HepG2 (cell line): Measurements from ENCODE around the gene MAS1L. TPM values are rescaled to one million over a fixed set of nuclear protein-coding genes. Genes with fewer than 3 reads are reported as not detected.

Experiments used
- ATAC-seq: fragments of 200-7000 bp; cut with Tn5 transposase; 3 replicates; pipeline ENCODE4 v1.9.1; 2020; ENCODE audit warnings: mild to moderate bottlenecking, moderate library complexity
- BruUV-seq: library from RNA; stranded (reverse); fragments of 400-500 nt; replicated peaks from 2 replicates; lab custom pipeline; 2021; lab: Mats Ljungman, UMichigan
- CTCF ChIA-PET: fragments of 300-600 bp; formaldehyde crosslinking; extraction: SDS; loops from one replicate; lab custom pipeline; 2021; ENCODE audit warnings: low total read pairs, inconsistent platforms, low intra/inter-chr PET ratio; lab: Yijun Ruan, JAX
- POLR2A ChIA-PET: fragments of 350-600 bp; sonication (Branson Sonifier 250); formaldehyde crosslinking; loops from one replicate; lab custom pipeline; 2020; ENCODE audit warnings: antibody characterized with exemption, inconsistent platforms; lab: Yijun Ruan, JAX
- DNase-seq: peaks from one replicate; pipeline ENCODE4 v3.0.0-alpha.2; 2015; ENCODE audit warnings: low spot score
- FAIRE-seq: peaks from 3 replicates; lab custom pipeline; 2011; peaks lifted over from hg19 to GRCh38; lab: Jason Lieb, UNC
- H2AFZ ChIP-seq: one replicate; pipeline ENCODE4 v1.6.1; 2011; ENCODE audit warnings: low read length, inconsistent platforms
- H3K27ac ChIP-seq: fragments of 300-600 bp; 3 replicates; pipeline ENCODE4 v1.8.0; 2011; ENCODE audit warnings: mixed run types, mild to moderate bottlenecking, mixed read lengths, low read length, inconsistent platforms; ENCODE audit not compliant: insufficient read depth; ENCODE audit errors: extremely low read length
- H3K27me3 ChIP-seq, 2 experiments: fragments of 200-600 bp in 1 of 2; 2 replicates in 1 of 2; 3 replicates in 1 of 2; pipeline versions ENCODE4 v1.6.0 to v1.8.0; 2011; ENCODE audit warnings: low read length in 2 of 2, mild to moderate bottlenecking in 2 of 2, moderate library complexity in 2 of 2, inconsistent platforms in 1 of 2; ENCODE audit not compliant: insufficient read depth in 2 of 2, control insufficient read depth in 1 of 2
- H3K36me3 ChIP-seq, 2 experiments: fragments of 200-600 bp in 1 of 2; replicated peaks in 1 of 2; 2 replicates in 1 of 2; 3 replicates in 1 of 2; pipeline versions ENCODE4 v1.5.1 to v1.8.0; 2011; ENCODE audit warnings: low read length in 2 of 2, inconsistent platforms in 1 of 2; ENCODE audit not compliant: insufficient read depth in 2 of 2, control insufficient read depth in 1 of 2
- H3K4me1 ChIP-seq: 2 replicates; pipeline ENCODE4 v1.5.1; 2012; ENCODE audit warnings: low read length, inconsistent platforms; ENCODE audit not compliant: insufficient read depth
- H3K4me2 ChIP-seq: 2 replicates; pipeline ENCODE4 v1.6.0; 2011; ENCODE audit warnings: low read depth, low read length, inconsistent platforms
- H3K4me3 ChIP-seq, 3 experiments: fragments of 200-600 bp in 1 of 3; sonication (generic), shearing (Covaris generic) in 1 of 3; replicated peaks in 1 of 3; 2 replicates each; pipeline ENCODE4 v1.5.1; 2011 to 2016; ENCODE audit warnings: low read length in 3 of 3, inconsistent platforms in 2 of 3, low read depth in 2 of 3, mild to moderate bottlenecking in 2 of 3, control low read depth in 1 of 3, mixed read lengths in 1 of 3; ENCODE audit not compliant: insufficient read depth in 1 of 3
- H3K79me2 ChIP-seq: one replicate; pipeline ENCODE4 v1.6.1; 2011; ENCODE audit warnings: low read length, inconsistent platforms; ENCODE audit not compliant: insufficient read depth
- H3K9ac ChIP-seq: 2 replicates; pipeline ENCODE4 v1.6.0; 2011; ENCODE audit warnings: mild to moderate bottlenecking, low read depth, low read length, inconsistent platforms; ENCODE audit not compliant: insufficient read depth
- H3K9me3 ChIP-seq: 2 replicates; pipeline ENCODE4 v1.5.1; 2012; ENCODE audit warnings: mild to moderate bottlenecking, low read length
- H4K20me1 ChIP-seq: 2 replicates; pipeline ENCODE4 v1.6.0; 2011; ENCODE audit warnings: inconsistent platforms, mild to moderate bottlenecking, low read length, moderate library complexity; ENCODE audit not compliant: insufficient read depth
- CEBPB ChIP-seq: IDR thresholded peaks from 2 replicates; pipeline ENCODE4 v1.6.1; 2011; ENCODE audit warnings: low read depth, low read length, improper control_type of control experiment, borderline replicate concordance
- CENPX ChIP-seq: sonication (generic); formaldehyde crosslinking; IDR thresholded peaks from 2 replicates; pipeline ENCODE4 v1.9.0; 2021; ENCODE audit warnings: mild to moderate bottlenecking, missing genetic modification reagents, moderate library complexity
- E2F2 ChIP-seq: sonication (generic); formaldehyde crosslinking; IDR thresholded peaks from 2 replicates; pipeline ENCODE4 v1.4.0; 2020; ENCODE audit warnings: missing genetic modification reagents, borderline replicate concordance
- FIP1L1 ChIP-seq: fragments of 200-400 bp; formaldehyde crosslinking; IDR thresholded peaks from 2 replicates; pipeline ENCODE4 v1.6.1; 2018; ENCODE audit warnings: low read depth, mild to moderate bottlenecking, low read length, moderate library complexity, borderline replicate concordance; ENCODE audit not compliant: insufficient read depth
- MAFK ChIP-seq, 2 experiments: IDR thresholded peaks in 1 of 2; conservative IDR thresholded peaks in 1 of 2; 2 replicates each; pipeline ENCODE4 v1.6.1; 2011; ENCODE audit warnings: improper control_type of control experiment in 2 of 2, low read length in 2 of 2
- NR2F6 ChIP-seq, 2 experiments: IDR thresholded peaks; 2 replicates each; pipeline ENCODE4 v1.6.1; 2016; ENCODE audit warnings: antibody characterized with exemption in 1 of 2, mild to moderate bottlenecking in 1 of 2
- PAWR ChIP-seq: sonication (generic); formaldehyde crosslinking; IDR thresholded peaks from 2 replicates; pipeline ENCODE4 v1.4.0; 2020; ENCODE audit warnings: missing genetic modification reagents, mild to moderate bottlenecking, borderline replicate concordance
- PHB2 ChIP-seq: fragments of 450-650 bp; IDR thresholded peaks from 2 replicates; pipeline ENCODE4 v1.6.1; 2018; ENCODE audit not compliant: partially characterized antibody
- STAG1 ChIP-seq: sonication (generic); formaldehyde crosslinking; IDR thresholded peaks from 2 replicates; pipeline ENCODE4 v1.4.0; 2020; ENCODE audit warnings: missing genetic modification reagents
- ZBTB2 ChIP-seq: sonication (generic); formaldehyde crosslinking; IDR thresholded peaks from 2 replicates; pipeline ENCODE4 v1.8.0; 2022; ENCODE audit warnings: low read depth, missing genetic modification reagents
- ZNF253 ChIP-seq: sonication (generic); formaldehyde crosslinking; IDR thresholded peaks from 2 replicates; pipeline ENCODE4 v1.8.0; 2022; ENCODE audit warnings: mild to moderate bottlenecking, missing genetic modification reagents, borderline replicate concordance
- ZNF34 ChIP-seq: sonication (generic); formaldehyde crosslinking; IDR thresholded peaks from 2 replicates; pipeline ENCODE4 v1.4.0; 2020; ENCODE audit warnings: mild to moderate bottlenecking, missing genetic modification reagents, borderline replicate concordance
- ZNF75D ChIP-seq: sonication (generic); formaldehyde crosslinking; IDR thresholded peaks from 2 replicates; pipeline ENCODE4 v1.8.1; 2023; ENCODE audit warnings: missing genetic modification reagents, mild to moderate bottlenecking, borderline replicate concordance
- ZNF816 ChIP-seq: sonication (generic); formaldehyde crosslinking; IDR thresholded peaks from 2 replicates; pipeline ENCODE4 v1.8.0; 2022; ENCODE audit warnings: missing genetic modification reagents, mild to moderate bottlenecking, borderline replicate concordance
- WGBS: methylation state at CpG from one replicate; pipeline ENCODE4 v1.1.6; 2017; ENCODE audit warnings: low lambda C conversion rate; 5-methylcytosine and 5-hydroxymethylcytosine counted together
- in situ Hi-C: cut with HindIII; loops from 2 replicates; pipeline ENCODE4 v1.10.0; 2017; ENCODE audit warnings: low pct_unique_long_range_greater_than_20kb; ENCODE audit not compliant: extremely low pct_ligation_motif_present
- intact Hi-C: fragments of 100-400 bp; cut with micrococcal nuclease; formaldehyde crosslinking; loops from one replicate; pipeline ENCODE4 v1.10.0; 2022; ENCODE audit not compliant: unreplicated experiment
- polyA plus RNA-seq, 8 experiments: library from polyadenylated mRNA; depleted of rRNA in 3 of 8; stranded (reverse) in 7 of 8; unstranded in 1 of 8; fragments of >200 nt; fragmentation: Illumina TruSeq in 4 of 8; extraction: Trizol in 4 of 8; gene quantifications; 2 replicates each; pipeline versions ENCODE4 v1.2.1 to v1.2.3, GENCODE V29; 2011 to 2016; ENCODE audit warnings: low read depth in 4 of 8, missing spikeins in 1 of 8, mixed read lengths in 1 of 8; ENCODE audit not compliant: insufficient read depth in 1 of 8
- total RNA-seq, 5 experiments: library from RNA; depleted of rRNA; stranded (reverse); fragments of >200 nt; fragmentation: Illumina TruSeq; extraction: Trizol; gene quantifications; 2 replicates each; pipeline ENCODE4 v1.2.3, GENCODE V29; 2016; ENCODE audit warnings: low read depth in 1 of 5

Gene MAS1L
- total and polyA plus RNA-seq, 2 of the 13 experiments (the other 11 are each of a cell fraction or from before 2014, with no cell fraction given) = not detected

GRCh38 chr6:29493261-29493660 lies 5.5 kb upstream of the MAS1L start:
- Histone ChIP-seq H2AFZ (no peak overlapping the region), H3K4me1 (no peaks in the 10 kb centered on the region), H3K4me3 (no peak overlapping the region), H4K20me1 (no peaks in the 10 kb centered on the region), H3K4me2 (no peak overlapping the region), H3K27ac (no peak overlapping the region), H3K36me3 (no peaks in the 10 kb centered on the region), H3K79me2 (no peaks in the 10 kb centered on the region), H3K9me3 (no peaks in the 10 kb centered on the region), H3K9ac (no peak overlapping the region), H3K27me3 (no peaks in the 10 kb centered on the region)
- CTCF ChIA-PET = no interaction called here
- DNase-seq (no peak), FAIRE-seq (no peak), ATAC-seq (no peak)
- intact Hi-C loops = no loop called here
- TF ChIP-seq CEBPB = peak; percentile 45; the same call in 1 of the 2 replicates
- TF ChIP-seq ZBTB2 (CRISPR knock-in tag) = no peak
- POLR2A ChIA-PET = no interaction called here
- no TSS peak for BruUV-seq
- 4% methylated on average over 2 of the region's 2 CpGs for WGBS
- in situ Hi-C loops = no loop called here

GRCh38 chr6:29491574-29491973 lies 3.8 kb upstream of the MAS1L start:
- no peaks in the 10 kb centered on the region for H4K20me1 ChIP-seq
- ATAC-seq (no peak), FAIRE-seq (no peak), DNase-seq (no peak)
- H3K9me3 ChIP-seq = no peaks in the 10 kb centered on the region
- no peak overlapping the region for H3K27ac ChIP-seq
- BruUV-seq = no TSS peak
- H3K27me3 ChIP-seq = no peaks in the 10 kb centered on the region
- no peaks in the 10 kb centered on the region for H3K79me2 ChIP-seq
- H3K4me1 ChIP-seq = no peaks in the 10 kb centered on the region
- H3K9ac ChIP-seq = no peak overlapping the region
- ChIA-PET CTCF (no interaction called here), POLR2A (no interaction called here)
- in situ Hi-C loops (no loop called here), intact Hi-C loops (no loop called here)
- 36% methylated on average over 4 of the region's 4 CpGs for WGBS
- no peaks in the 10 kb centered on the region for H3K36me3 ChIP-seq
- no peak overlapping the region for H3K4me3 ChIP-seq
- no peak overlapping the region for H3K4me2 ChIP-seq
- H2AFZ ChIP-seq = no peak overlapping the region
- TF ChIP-seq FIP1L1 = no peak
- TF ChIP-seq ZNF34 (CRISPR knock-in tag) = no peak
- TF ChIP-seq CENPX = no peak
- no peak for TF ChIP-seq MAFK (conservative IDR thresholded peaks at IDR 0.05 in 1 of 2, IDR thresholded peaks at IDR 0.05 in 1 of 2; ENCODE audit: low read length in 2 of 2)
- TF ChIP-seq ZNF253 (CRISPR knock-in tag) = no peak
- TF ChIP-seq STAG1 (CRISPR knock-in tag) = no peak
- TF ChIP-seq NR2F6 (IDR thresholded peaks at IDR 0.05) = no peak
- no peak for TF ChIP-seq NR2F6 (CRISPR knock-in tag; IDR thresholded peaks at IDR 0.05)
- no peak for TF ChIP-seq ZNF816 (CRISPR knock-in tag)
- TF ChIP-seq PAWR = no peak
- TF ChIP-seq ZNF75D (CRISPR knock-in tag) = no peak
- TF ChIP-seq PHB2 = no peak
- no peak for TF ChIP-seq E2F2 (CRISPR knock-in tag)
